HG03571 (cell line): ENCODE results near the gene BLMH.
"Not testable (repeated sequence)": the region's sequence is repeated elsewhere in the genome, so short reads cannot be mapped to it uniquely, and the experiment has no call there.

ENCODE experiments used
- ATAC-seq: cut with Tn5 transposase; IDR thresholded peaks from one replicate; pipeline ENCODE4 v1.9.1; 2021; ENCODE audit not compliant: unreplicated experiment

BLMH gene

GRCh38 chr17:30230596-30231125 is 61.1 kb downstream of the BLMH start:
- ATAC-seq = no peak

- not testable (repeated sequence) for ATAC-seq
Observed at GRCh38 chr17:30230009-30230408, 61.7 kb downstream of the BLMH start.

- no peak for ATAC-seq
Observed at GRCh38 chr17:30229012-30229411, 62.7 kb downstream of the BLMH start.

GRCh38 chr17:30228011-30228410 is 63.7 kb downstream of the BLMH start:
- ATAC-seq = no peak

- no peak for ATAC-seq
Observed at GRCh38 chr17:30226878-30227277, 64.9 kb downstream of the BLMH start.

GRCh38 chr17:30225919-30226553 is 65.7 kb downstream of the BLMH start:
- ATAC-seq = no peak

GRCh38 chr17:30225112-30225511 is 66.6 kb downstream of the BLMH start:
- no peak for ATAC-seq

GRCh38 chr17:30224419-30224960 is 67.3 kb downstream of the BLMH start:
- no peak for ATAC-seq

- no peak for ATAC-seq
Observed at GRCh38 chr17:30222721-30223175, 69.0 kb downstream of the BLMH start.

- no peak for ATAC-seq
Observed at GRCh38 chr17:30222251-30222650, 69.5 kb downstream of the BLMH start.

GRCh38 chr17:30221346-30221745 is 70.4 kb downstream of the BLMH start:
- ATAC-seq = no peak

- ATAC-seq = no peak
Observed at GRCh38 chr17:30220414-30220813, 71.3 kb downstream of the BLMH start.

- ATAC-seq = no peak
Observed at GRCh38 chr17:30219833-30220232, 71.9 kb downstream of the BLMH start.

- ATAC-seq = no peak
Observed at GRCh38 chr17:30219315-30219714, 72.4 kb downstream of the BLMH start.

- no peak for ATAC-seq
Observed at GRCh38 chr17:30218799-30219198, 72.9 kb downstream of the BLMH start.

- no peak for ATAC-seq
Observed at GRCh38 chr17:30217746-30218245, 73.9 kb downstream of the BLMH start.

- no peak for ATAC-seq
Observed at GRCh38 chr17:30217054-30217453, 74.7 kb downstream of the BLMH start.

- ATAC-seq = peak; percentile 49
Observed at GRCh38 chr17:30212750-30213149, 79.0 kb downstream of the BLMH start.

GRCh38 chr17:30211371-30211770 is 80.4 kb downstream of the BLMH start:
- no peak for ATAC-seq

GRCh38 chr17:30210901-30211300 is 80.8 kb downstream of the BLMH start:
- ATAC-seq = no peak

GRCh38 chr17:30210366-30210765 is 81.4 kb downstream of the BLMH start:
- ATAC-seq = no peak

- no peak for ATAC-seq
Observed at GRCh38 chr17:30209930-30210329, 81.8 kb downstream of the BLMH start.

GRCh38 chr17:30208214-30208613 is 83.5 kb downstream of the BLMH start:
- ATAC-seq = no peak
